HG02973 (cell line): Measurements from ENCODE around the gene MYO5A.
"Not testable (repeated sequence)": the region's sequence is repeated elsewhere in the genome, so short reads cannot be mapped to it uniquely, and the experiment has no call there.

Source experiments
- ATAC-seq: cut with Tn5 transposase; IDR thresholded peaks from one replicate; pipeline ENCODE4 v1.9.1; 2021; ENCODE audit warnings: moderate library complexity; ENCODE audit not compliant: unreplicated experiment

MYO5A gene

GRCh38 chr15:52528564-52529340, at the start of gene MYO5A:
Gene MYO5A, minus strand, starts transcription at chr15:52528880. Its CDS starts 74 bp downstream, at chr15:52528806.
- ATAC-seq, result peak; percentile 79

GRCh38 chr15:52576692-52577091, 48.0 kb upstream of the MYO5A start:
- no peak for ATAC-seq

- ATAC-seq, result not testable (repeated sequence)
These were observed 46.9 kb upstream of the MYO5A start for GRCh38 chr15:52575573-52575972.

- ATAC-seq, result no peak
These were observed 46.4 kb upstream of the MYO5A start for GRCh38 chr15:52575072-52575471.

GRCh38 chr15:52574623-52575022, 45.9 kb upstream of the MYO5A start:
- ATAC-seq, result not testable (repeated sequence)

GRCh38 chr15:52568601-52569585, 40.2 kb upstream of the MYO5A start, which contains the start of gene ARPP19:
Gene ARPP19, minus strand, starts transcription at chr15:52569030. Its CDS starts 138 bp downstream, at chr15:52568892.
- peak; percentile 59 for ATAC-seq

- ATAC-seq, result no peak
These were observed 39.4 kb upstream of the MYO5A start for GRCh38 chr15:52567871-52568600.

- ATAC-seq, result no peak
These were observed 38.2 kb upstream of the MYO5A start for GRCh38 chr15:52566889-52567288.

- ATAC-seq, result peak; percentile 52
These were observed 37.0 kb upstream of the MYO5A start for GRCh38 chr15:52565417-52566358.

GRCh38 chr15:52563501-52564060, 34.9 kb upstream of the MYO5A start:
- ATAC-seq, result no peak

- no peak for ATAC-seq
These were observed 30.9 kb upstream of the MYO5A start for GRCh38 chr15:52559575-52559974.

GRCh38 chr15:52559022-52559421, 30.3 kb upstream of the MYO5A start:
- no peak for ATAC-seq

GRCh38 chr15:52558196-52558595, 29.5 kb upstream of the MYO5A start:
- ATAC-seq, result peak; percentile 68

- no peak for ATAC-seq
These were observed 28.6 kb upstream of the MYO5A start for GRCh38 chr15:52557274-52557641.

- ATAC-seq, result no peak
These were observed 28.0 kb upstream of the MYO5A start for GRCh38 chr15:52556524-52557273.

GRCh38 chr15:52552303-52552702, 23.6 kb upstream of the MYO5A start:
- ATAC-seq, result no peak

- no peak for ATAC-seq
These were observed 23.1 kb upstream of the MYO5A start for GRCh38 chr15:52551762-52552161.

GRCh38 chr15:52551186-52551585, 22.5 kb upstream of the MYO5A start:
- not testable (repeated sequence) for ATAC-seq
